PC-9 (cell line): ENCODE measurements around the gene ADCY2.
A peak's percentile ranks its signal among the peaks of the same experiment; 100 is the strongest.

Experiments
- EZH2 ChIP-seq: fragments of 200-600 bp; sonication (generic); IDR thresholded peaks from 2 replicates; pipeline ENCODE4 v1.8.0; 2017; ENCODE audit warnings: antibody characterized with exemption, low read depth
- TF ChIP-seq, protein P1 (sequence below): fragments of 200-600 bp; sonication (generic); conservative IDR thresholded peaks from 2 replicates; pipeline ENCODE4 v1.6.1; 2017; ENCODE audit warnings: mixed run types, antibody characterized with exemption, mild to moderate bottlenecking, moderate library complexity

DNA sequence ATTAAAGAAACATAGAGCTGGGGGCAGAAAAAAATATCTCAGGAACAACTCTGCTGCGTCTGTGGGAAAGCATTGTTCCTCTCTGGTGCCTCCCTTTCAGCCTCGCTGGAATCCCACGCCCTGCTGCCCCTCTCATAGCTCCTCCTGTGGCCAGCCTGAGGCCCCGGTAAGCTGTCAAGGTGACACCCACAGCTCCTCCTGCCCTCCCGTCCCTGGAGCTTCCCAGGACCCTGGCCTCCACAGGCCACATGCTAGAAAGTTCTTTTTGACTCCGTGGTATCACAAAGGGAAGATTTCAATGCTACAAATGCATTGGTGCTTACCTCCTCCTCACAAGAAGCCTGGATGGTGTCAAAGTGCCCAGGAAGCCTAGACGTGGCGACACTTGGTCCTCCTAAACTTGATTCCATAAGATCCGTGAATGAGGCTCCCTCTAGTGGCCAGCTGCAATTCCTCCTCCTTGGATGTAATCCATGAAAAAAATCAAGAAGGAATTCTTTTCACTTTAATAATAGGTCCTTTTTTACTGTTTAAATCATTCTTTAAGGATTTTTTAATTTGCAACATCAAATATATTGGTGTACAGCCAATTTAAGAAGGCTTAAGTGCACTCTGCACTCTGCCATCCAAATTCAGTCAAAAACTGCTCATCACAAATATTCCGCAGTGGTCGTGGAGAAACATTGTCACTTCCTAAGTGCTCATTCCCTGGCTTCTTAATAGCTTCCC lies 350.1 kb downstream of the ADCY2 start:
- TF ChIP-seq, protein P1, sequence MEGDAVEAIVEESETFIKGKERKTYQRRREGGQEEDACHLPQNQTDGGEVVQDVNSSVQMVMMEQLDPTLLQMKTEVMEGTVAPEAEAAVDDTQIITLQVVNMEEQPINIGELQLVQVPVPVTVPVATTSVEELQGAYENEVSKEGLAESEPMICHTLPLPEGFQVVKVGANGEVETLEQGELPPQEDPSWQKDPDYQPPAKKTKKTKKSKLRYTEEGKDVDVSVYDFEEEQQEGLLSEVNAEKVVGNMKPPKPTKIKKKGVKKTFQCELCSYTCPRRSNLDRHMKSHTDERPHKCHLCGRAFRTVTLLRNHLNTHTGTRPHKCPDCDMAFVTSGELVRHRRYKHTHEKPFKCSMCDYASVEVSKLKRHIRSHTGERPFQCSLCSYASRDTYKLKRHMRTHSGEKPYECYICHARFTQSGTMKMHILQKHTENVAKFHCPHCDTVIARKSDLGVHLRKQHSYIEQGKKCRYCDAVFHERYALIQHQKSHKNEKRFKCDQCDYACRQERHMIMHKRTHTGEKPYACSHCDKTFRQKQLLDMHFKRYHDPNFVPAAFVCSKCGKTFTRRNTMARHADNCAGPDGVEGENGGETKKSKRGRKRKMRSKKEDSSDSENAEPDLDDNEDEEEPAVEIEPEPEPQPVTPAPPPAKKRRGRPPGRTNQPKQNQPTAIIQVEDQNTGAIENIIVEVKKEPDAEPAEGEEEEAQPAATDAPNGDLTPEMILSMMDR, result peak; percentile 98
- no peak for TF ChIP-seq EZH2
